Lower lobe of right lung (tissue), 2 donors: ENCODE results near the gene GKN2. TPM values are rescaled to one million over a fixed set of nuclear protein-coding genes. Genes with fewer than 3 reads are reported as not detected.

Experiments used
- ATAC-seq, 2 donors: fragments of 200-7000 bp; cut with Tn5 transposase; one replicate each; pipeline ENCODE4 v1.9.1; 2020 to 2022; ENCODE audit warnings: mild to moderate bottlenecking in 2 of 2, moderate library complexity in 2 of 2
- DNase-seq: peaks from one replicate; pipeline ENCODE4 v3.0.0-alpha.2; 2020
- H3K27ac ChIP-seq: fragments of 200-600 bp; one replicate; pipeline ENCODE4 v1.8.0; 2022
- H3K27me3 ChIP-seq: fragments of 200-600 bp; one replicate; pipeline ENCODE4 v1.8.0; 2022; ENCODE audit warnings: low read depth
- H3K36me3 ChIP-seq: fragments of 200-600 bp; one replicate; pipeline ENCODE4 v1.8.0; 2022; ENCODE audit warnings: mild to moderate bottlenecking
- H3K4me1 ChIP-seq: fragments of 200-600 bp; one replicate; pipeline ENCODE4 v1.8.0; 2022
- H3K4me3 ChIP-seq: fragments of 200-600 bp; one replicate; pipeline ENCODE4 v1.8.0; 2022; ENCODE audit warnings: mild to moderate bottlenecking
- H3K9me3 ChIP-seq: fragments of 200-600 bp; one replicate; pipeline ENCODE4 v1.8.0; 2022
- intact Hi-C: fragments of 100-400 bp; cut with DNase I; formaldehyde crosslinking; loops from one replicate; pipeline ENCODE4 v1.11.0; 2022
- total RNA-seq: library from RNA; stranded (reverse); fragmentation: NEBNext Ultra II Directional; extraction: Animal tissue kit (Norgen Biotek cat#: 25700); gene quantifications from one replicate; pipeline ENCODE4 v1.2.1, GENCODE V29; 2021
- TF ChIP-seq, protein P1 (sequence below): fragments of 200-600 bp; IDR thresholded peaks from one replicate; pipeline ENCODE4 v1.8.0; 2022; ENCODE audit warnings: antibody characterized with exemption, mild to moderate bottlenecking
- donor health status: DM: no; HTN: yes; CAD: no; lungs with severe emphysema.

GKN2 gene
- total RNA-seq, 1 donor from 2014 or later = 53.3 TPM

DNA sequence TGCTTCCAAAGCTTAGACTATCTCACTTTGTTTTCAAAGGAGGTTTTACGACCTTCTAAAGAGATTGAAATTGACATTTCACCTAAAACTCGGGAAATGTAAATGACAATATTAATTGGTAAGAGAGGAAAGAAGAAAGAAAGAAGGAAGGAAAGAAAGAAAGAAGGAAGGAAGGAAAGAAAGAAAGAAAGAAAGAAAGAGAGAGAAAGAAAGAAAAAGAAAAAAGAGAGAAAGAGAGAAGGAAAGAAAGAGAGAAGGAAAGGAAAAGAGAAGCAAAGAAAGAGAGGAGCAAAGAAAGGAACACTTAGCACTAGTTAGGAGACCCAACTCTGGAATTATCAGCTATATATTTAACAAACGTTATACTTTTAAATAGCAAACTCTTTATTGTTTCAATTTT is 25.4 kb upstream of the GKN2 start:
- Histone ChIP-seq H3K36me3 (no peaks in the 10 kb centered on the region), H3K9me3 (no peaks in the 10 kb centered on the region), H3K27ac (no peak overlapping the region), H3K4me1 (no peaks in the 10 kb centered on the region), H3K4me3 (no peak overlapping the region), H3K27me3 (no peaks in the 10 kb centered on the region)
- no peak for ATAC-seq
- TF ChIP-seq, protein P1, sequence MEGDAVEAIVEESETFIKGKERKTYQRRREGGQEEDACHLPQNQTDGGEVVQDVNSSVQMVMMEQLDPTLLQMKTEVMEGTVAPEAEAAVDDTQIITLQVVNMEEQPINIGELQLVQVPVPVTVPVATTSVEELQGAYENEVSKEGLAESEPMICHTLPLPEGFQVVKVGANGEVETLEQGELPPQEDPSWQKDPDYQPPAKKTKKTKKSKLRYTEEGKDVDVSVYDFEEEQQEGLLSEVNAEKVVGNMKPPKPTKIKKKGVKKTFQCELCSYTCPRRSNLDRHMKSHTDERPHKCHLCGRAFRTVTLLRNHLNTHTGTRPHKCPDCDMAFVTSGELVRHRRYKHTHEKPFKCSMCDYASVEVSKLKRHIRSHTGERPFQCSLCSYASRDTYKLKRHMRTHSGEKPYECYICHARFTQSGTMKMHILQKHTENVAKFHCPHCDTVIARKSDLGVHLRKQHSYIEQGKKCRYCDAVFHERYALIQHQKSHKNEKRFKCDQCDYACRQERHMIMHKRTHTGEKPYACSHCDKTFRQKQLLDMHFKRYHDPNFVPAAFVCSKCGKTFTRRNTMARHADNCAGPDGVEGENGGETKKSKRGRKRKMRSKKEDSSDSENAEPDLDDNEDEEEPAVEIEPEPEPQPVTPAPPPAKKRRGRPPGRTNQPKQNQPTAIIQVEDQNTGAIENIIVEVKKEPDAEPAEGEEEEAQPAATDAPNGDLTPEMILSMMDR = no peak
- DNase-seq = no peak
- intact Hi-C loops = no loop called here

- DNase-seq (no peak), ATAC-seq (no peak)
- intact Hi-C loops = no loop called here
- TF ChIP-seq, protein P1 = no peak
- H3K4me3 ChIP-seq = no peak overlapping the region
- H3K27me3 ChIP-seq = no peaks in the 10 kb centered on the region
- H3K9me3 ChIP-seq = no peaks in the 10 kb centered on the region
- H3K27ac ChIP-seq = no peak overlapping the region
- H3K4me1 ChIP-seq = no peaks in the 10 kb centered on the region
- H3K36me3 ChIP-seq = no peaks in the 10 kb centered on the region
These were observed 24.8 kb upstream of the GKN2 start for GRCh38 chr2:68977453-68977852.

- H3K4me3 ChIP-seq = no peak overlapping the region
- H3K4me1 ChIP-seq = no peaks in the 10 kb centered on the region
- TF ChIP-seq, protein P1 = no peak
- ATAC-seq (no peak), DNase-seq (no peak)
- no peaks in the 10 kb centered on the region for H3K27me3 ChIP-seq
- no peak overlapping the region for H3K27ac ChIP-seq
- no peaks in the 10 kb centered on the region for H3K36me3 ChIP-seq
- intact Hi-C loops = no loop called here
- H3K9me3 ChIP-seq = no peaks in the 10 kb centered on the region
These were observed 23.2 kb upstream of the GKN2 start for GRCh38 chr2:68975844-68976243.

DNA sequence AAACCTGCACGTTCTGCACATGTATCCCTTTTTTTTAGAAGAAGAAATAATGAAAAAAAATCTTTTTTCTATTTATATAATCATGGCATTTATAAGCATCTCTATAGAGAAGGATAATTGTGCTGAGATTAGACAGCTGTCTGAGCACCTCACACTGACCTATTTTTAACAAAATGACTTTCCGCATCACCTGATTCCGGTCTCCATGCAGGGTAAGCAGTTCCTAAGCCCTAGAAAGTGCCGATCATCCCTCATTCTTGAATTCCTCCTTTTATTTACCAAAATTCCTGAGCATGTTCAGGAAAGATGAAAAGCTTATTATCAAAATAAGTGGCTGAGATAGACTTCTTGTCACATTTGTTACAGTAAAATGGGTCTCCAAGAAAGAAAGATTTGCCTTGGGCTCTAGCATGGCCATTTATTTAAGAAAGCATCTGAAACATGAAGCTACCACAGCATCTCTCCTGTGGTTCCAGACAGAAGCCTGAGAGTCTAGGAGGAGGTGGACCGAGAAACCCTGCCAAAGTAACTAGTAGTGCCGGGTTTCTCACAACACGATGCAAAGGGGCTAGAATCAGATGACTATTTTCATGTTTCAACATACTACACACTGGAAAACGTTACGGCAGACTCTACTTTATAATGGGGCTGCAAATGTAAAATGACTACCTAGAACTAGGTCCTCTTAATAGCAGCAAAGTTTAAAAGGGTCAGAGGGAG is 22.4 kb upstream of the GKN2 start:
- Histone ChIP-seq H3K36me3 (no peaks in the 10 kb centered on the region), H3K9me3 (no peaks in the 10 kb centered on the region), H3K27me3 (no peaks in the 10 kb centered on the region), H3K4me1 (no peaks in the 10 kb centered on the region), H3K27ac (no peak overlapping the region), H3K4me3 (no peak overlapping the region)
- ATAC-seq (no peak), DNase-seq (no peak)
- TF ChIP-seq, protein P1 = no peak
- intact Hi-C loops = no loop called here

DNA sequence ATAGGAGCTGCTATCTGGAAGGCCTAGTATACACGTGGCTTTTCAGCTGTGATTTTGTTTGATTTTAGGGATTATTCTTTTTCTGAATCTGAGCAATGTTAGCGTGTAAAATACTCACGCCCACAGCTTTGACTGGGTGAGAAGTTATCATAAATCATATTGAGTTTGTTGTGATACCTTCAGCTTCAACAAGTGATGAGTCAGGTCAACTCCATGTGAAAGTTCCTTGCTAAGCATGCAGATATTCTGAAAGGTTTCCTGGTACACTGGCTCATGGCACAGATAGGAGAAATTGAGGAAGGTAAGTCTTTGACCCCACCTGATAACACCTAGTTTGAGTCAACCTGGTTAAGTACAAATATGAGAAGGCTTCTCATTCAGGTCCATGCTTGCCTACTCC is 21.6 kb upstream of the GKN2 start, which contains the start of gene GKN1:
Gene GKN1, plus strand, starts transcription at position 386 of the 400 bp plus-strand sequence. CDS start 42 bp downstream, outside the sequence.
- no peak for ATAC-seq
- H3K27ac ChIP-seq = no peak within 1 kb of the TSS

More for the DNA sequence above, 21.6 kb upstream of the GKN2 start, which contains the start of gene GKN1:
- no peaks in the 10 kb centered on the region for H3K27me3 ChIP-seq
- no peak within 1 kb of the TSS for H3K4me3 ChIP-seq
- intact Hi-C loops = no loop called here
- no peaks in the 10 kb centered on the region for H3K36me3 ChIP-seq
- H3K4me1 ChIP-seq = no peaks in the 10 kb centered on the region
- no peaks in the 10 kb centered on the region for H3K9me3 ChIP-seq
- no peak for DNase-seq
- TF ChIP-seq, protein P1 = no peak
